Measurements from ENCODE around the gene FAM168A.

DNA sequence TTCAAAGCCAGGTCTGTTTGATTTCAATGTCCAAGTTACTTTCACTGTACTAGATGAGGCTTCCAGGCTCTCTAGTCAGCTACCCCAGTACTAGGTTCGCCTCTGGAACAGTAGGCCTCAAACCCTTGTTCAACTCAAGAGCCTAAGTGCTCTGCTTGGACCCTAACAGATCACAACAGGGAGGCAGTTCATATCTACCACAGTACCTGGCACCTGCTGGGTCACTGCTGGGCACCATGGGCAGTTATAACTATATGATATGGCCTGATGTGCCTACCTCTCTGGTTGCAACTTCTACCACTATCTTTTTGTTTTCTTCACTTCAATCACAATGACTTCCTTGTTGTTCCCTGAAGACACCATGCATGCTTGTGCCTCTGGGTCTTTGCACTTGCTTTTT, 124.7 kb downstream of the FAM168A start:
- TF ChIP-seq POLR2A (IDR thresholded peaks at IDR 0.05), result no peak
- TF ChIP-seq, protein P1, sequence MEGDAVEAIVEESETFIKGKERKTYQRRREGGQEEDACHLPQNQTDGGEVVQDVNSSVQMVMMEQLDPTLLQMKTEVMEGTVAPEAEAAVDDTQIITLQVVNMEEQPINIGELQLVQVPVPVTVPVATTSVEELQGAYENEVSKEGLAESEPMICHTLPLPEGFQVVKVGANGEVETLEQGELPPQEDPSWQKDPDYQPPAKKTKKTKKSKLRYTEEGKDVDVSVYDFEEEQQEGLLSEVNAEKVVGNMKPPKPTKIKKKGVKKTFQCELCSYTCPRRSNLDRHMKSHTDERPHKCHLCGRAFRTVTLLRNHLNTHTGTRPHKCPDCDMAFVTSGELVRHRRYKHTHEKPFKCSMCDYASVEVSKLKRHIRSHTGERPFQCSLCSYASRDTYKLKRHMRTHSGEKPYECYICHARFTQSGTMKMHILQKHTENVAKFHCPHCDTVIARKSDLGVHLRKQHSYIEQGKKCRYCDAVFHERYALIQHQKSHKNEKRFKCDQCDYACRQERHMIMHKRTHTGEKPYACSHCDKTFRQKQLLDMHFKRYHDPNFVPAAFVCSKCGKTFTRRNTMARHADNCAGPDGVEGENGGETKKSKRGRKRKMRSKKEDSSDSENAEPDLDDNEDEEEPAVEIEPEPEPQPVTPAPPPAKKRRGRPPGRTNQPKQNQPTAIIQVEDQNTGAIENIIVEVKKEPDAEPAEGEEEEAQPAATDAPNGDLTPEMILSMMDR (IDR thresholded peaks at IDR 0.05), result no peak
